Medulla oblongata (tissue), 1 donor: ENCODE data around the gene RSRC1.
A peak's percentile ranks its signal among the peaks of the same experiment; 100 is the strongest.
"Not testable (repeated sequence)": the region's sequence is repeated elsewhere in the genome, so short reads cannot be mapped to it uniquely, and the experiment has no call there.

Source experiments
- DNase-seq: peaks from one replicate; pipeline ENCODE4 v3.0.0-alpha.2; 2015; ENCODE audit errors: extremely low spot score

RSRC1 gene

DNA sequence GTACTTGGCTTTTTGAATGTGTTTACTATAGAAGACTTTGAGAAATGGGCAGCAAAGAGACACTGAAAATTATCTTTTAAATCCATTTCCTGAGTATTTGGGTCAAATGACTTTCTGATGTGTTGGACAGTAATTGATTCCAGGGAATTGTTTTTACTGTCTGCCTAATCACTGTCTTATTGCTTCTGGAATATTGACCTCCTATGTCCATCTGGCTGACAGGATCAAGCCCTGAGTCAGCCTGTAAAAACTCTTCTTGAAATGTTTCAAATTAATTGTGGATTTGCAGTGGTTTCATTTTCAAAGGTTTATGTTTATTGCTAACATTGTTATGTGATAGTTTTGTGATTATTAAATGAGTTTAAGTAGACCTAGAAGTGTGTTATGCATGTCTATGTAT lies 410.5 kb downstream of the RSRC1 start:
- DNase-seq: no peak

DNA sequence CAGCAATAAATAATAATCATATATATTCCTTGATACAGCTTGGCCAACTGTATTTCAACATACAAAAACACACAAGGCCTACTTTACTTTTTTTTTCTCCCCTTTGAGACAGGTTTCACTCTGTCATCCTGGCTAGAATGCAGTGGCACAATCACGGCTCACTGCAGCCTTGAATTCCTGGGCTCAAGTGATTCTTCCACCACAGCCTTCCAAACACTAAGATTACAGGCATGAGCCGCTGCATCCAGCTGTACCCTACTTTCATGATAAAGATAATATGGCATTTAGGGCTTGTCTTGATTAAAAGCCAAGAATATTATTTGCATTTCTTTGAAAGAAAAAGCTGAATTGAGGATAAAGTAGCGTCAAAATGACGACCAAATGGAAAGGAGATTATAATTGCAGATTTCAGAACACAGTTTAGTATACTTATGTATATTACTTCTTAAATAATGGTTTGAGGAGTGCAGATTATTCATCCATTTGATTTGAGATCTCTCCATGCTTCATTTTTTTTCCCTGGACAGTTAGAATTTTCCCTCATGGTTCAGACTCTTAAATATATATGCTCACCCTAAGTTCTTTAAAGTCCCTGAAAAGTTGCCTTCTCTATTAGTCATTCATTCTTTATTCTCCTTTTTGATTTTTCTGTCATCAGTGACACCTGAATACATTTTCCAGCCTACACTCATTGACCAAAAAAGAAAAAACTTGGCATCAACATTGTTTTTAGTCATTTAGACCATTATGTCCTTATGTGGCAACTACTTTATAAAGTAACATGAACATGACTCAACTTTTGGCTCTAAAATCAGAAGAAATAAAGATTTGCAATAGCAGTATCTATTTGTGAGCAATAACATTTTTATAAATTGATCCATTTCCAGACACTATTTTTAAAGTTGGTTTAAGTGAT lies 412.6 kb downstream of the RSRC1 start:
- DNase-seq: no peak

DNA sequence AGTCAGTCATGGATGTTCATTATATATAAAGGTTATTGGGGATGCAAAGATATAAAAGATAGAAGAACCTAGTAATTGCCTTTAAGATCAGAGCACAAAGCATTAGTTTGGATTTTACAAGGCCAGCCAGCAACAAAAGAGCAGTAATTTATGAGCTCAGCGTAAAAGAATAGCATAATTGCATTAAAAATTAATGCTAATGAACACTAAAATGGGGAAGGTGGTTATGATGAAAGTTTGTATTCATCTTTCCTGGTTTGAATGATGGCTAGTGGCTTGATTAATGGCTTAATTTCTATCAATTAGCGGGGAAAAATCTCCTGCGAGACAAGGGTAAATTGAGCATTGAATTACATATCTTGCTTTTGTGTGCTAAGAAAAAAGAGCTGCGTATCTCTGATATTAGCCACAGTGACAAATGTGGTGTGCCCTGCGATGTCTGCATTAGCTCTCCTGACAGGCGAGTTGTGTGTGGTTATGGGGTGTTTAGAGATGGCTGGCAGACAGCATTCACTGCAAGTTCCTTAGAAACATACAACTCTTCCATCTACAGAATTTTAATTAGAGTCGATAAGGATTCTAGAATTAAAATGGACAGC lies 418.3 kb downstream of the RSRC1 start:
- no peak for DNase-seq

DNA sequence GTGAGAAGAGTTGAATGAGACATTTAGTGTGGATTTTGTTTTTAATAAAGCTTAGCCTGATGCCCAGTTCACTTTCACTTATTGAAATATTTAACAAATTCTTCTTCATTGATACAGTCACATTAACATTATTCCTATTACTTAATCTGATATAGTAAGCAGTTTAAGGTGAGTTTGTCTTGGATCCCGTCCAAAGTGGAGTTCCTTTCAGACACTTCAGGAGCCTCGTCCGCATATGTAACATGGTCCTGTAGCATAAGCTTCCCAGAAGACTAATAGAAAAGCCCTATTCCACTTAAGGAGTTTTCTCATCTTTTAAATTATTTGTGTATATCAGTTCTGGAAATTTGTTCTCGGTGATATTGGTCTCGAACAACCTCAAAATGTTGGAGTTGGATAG lies 421.4 kb downstream of the RSRC1 start:
- DNase-seq: no peak

DNA sequence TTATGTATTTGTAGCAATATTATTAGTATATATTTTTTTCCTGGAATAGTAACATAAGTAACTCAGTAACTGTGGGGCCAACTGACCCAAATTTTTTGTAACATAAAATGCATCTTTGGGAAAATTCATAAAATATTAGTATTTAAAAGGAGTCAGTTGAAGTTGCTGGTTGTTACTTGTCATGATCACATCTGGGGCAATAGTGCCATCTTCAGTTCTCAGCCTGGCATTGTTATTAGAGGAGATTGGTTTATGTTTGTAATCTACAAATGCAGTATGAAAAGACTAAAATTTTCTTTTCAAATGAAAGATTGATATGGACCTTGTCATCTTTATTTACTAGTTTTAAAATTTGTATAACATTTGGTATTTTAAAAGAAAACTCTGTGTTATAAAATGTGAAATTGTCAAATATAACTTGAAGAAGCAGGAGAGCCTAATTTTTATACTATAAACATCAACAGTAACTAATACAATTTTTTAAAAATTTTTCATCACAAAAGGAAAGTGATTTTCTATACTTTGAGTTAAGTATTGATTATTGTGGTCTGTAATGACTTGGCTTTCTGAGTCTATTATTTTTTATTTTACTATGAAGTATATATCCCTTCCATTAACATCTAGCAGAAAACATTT lies 422.3 kb downstream of the RSRC1 start:
- DNase-seq: peak; percentile 61

DNA sequence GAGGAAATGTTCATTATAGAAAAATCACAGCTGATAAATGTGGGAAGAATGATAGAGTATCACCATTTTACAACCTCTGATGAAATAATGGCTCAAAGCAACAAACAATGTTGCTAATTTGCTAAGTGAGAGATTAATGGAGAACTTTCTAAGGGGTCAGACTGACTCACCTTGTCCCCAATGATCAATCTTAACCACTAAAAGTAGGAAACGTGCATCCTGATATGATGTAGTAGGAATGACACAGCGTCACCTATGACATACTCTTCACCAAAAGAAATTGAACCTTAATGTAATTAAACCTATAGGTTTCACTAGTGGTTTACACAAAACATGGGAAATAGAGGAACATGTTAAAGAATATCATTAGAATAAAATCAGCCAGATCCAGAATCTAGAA lies 426.0 kb downstream of the RSRC1 start:
- no peak for DNase-seq

DNA sequence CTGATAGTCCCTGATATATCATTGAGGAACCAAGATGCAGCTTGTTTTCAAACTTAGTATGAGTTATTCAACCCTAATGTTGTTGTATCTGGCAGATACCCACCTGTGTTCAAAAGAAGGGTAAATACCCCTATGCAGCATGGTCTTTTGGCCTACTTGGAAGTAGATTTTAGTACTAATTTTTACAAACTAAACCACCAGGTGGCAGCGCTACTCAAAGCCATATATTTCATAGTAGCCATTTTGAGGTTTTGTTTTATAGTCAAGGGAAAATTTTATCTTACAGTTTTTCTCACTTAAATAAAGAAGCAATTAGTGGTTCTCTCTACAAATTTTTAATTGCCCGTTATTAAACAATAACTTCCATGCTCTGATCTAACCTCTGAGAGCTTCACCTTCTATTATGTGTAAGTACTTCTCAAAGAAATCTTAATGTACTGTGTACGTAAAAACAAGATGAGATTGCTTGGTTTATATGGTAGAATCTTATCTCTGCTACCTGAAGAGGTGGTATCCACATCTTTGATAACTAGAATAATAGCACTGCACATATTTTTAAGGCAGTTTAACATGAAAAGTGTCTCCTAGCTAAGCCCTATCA lies 429.6 kb downstream of the RSRC1 start:
- DNase-seq: peak; percentile 50

DNA sequence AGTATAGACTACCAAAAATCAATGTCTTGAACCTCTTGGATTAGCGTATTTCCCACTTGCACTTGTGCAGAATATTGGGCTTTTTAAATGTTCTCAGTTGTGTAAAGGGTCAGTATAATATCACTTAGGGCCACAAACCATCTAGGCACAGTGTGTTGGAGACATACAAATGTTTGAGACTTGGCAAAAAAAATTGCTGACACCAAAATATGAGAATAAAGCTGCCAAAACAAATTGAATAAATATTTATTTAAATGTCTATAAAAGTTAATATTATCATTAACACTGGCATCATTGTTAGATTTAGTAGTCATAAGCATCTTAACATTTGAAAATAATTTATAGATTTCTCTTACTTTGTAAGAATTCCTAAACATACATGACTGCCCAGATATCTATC lies 430.2 kb downstream of the RSRC1 start:
- no peak for DNase-seq

DNA sequence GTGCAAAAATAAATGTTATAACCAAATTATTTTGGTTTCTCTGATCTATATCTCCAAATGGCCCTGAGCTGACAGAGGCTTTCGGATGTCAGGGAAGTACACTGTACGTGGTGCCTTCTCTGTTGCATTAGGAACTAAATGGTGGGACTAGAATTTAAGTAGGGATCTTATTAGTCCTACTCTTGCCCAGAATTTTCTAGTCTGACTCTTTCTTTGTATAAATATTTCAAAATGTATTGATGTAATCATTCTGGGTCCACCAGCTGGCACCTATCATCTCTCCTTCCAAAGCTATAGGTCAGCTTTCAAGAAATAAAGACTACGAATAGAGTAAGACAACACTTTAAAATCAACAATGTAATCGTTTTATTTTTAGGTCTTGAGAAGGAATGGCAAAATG lies 438.8 kb downstream of the RSRC1 start:
- DNase-seq: no peak

DNA sequence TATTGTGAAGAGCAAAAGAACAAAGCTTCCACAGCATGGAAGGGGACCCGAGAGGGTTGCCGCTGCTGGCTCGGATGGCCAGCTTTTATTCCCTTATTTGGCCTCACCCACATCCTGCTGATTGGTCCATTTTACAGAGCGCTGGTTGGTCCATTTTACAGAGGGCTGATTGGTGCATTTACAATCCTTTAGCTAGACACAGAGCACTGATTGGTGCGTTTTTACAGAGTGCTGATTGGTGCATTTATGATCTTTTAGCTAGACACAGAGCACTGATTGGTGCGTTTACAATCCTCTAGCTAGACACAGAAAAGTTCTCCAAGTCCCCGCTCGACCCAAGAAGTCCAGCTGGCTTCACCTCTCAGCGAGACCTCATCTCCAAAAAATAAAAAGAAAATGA lies 440.0 kb downstream of the RSRC1 start:
- DNase-seq: not testable (repeated sequence)

DNA sequence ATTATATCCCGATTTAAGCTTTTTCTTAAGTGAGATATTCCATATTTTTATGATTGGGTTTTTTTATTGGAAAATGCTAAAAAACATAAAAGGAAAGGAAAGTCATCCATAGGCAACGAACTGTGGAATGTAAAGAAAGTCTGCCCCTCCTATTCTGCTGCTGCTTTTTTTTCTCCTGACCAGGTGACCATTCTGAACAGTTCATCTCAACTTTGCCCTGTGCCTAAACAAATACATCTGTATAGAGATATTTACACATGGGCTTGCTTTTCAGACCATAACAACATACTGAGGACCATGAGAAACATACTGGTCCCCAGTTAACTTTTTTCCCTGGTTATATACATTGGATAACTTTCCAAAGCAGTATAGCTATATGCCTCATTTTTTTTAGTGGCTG lies 442.2 kb downstream of the RSRC1 start:
- no peak for DNase-seq

DNA sequence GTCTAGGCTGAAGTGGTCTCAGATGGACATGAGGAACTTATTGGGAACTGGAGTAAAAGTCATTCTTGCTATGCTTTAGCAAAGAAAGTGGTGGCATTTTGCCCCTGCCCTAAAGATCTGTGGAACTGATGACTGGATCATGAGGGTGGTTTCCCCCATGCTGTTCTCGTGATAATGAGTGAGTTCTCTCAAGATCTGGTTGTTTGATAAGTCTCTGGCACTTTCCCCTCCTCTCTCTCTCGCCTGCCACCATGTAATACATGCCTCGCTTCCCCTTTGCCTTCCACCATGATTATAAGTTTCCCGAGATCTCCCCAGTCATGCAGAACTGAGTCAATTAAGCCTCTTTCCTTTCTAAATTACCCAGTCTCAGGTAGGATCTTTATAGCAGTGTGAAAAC lies 449.6 kb downstream of the RSRC1 start:
- DNase-seq: no peak

DNA sequence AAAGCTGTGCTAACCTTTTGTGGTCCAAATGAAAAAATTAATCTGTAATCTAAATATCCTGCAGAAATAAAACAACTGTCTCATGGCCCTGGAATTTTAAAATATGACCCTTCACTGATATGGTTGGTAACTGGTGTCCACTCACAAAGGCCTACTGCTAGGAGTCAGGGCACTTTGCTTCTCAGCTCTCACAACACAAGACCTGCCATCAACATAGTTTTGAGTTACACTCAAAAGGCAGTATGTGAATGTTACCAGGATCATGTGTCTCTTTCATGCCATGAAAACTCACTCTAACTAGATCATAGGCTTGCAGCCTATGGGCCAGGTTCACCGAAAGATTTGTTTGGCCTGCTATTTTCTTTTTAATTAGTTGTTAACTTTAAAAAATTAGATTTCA lies 451.1 kb downstream of the RSRC1 start:
- no peak for DNase-seq

DNA sequence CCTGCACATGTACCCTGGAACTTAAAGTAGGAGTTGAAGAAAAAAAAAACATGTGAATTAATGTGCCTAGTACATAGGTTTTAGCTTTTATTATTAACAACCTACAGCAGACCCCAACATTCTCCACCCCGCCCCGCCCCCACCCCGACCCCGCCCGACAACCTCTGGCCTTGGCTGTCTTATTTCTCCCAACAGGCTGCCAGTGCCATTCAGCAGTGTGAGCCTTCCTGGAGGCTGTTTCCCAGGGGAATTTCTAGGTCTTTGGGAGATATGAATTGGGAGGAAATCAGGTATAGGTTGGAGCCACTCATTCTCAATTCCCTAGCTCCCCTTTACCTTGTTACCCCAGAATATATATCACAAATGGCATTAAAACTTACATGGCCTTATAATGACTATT lies 452.8 kb downstream of the RSRC1 start:
- DNase-seq: no peak

DNA sequence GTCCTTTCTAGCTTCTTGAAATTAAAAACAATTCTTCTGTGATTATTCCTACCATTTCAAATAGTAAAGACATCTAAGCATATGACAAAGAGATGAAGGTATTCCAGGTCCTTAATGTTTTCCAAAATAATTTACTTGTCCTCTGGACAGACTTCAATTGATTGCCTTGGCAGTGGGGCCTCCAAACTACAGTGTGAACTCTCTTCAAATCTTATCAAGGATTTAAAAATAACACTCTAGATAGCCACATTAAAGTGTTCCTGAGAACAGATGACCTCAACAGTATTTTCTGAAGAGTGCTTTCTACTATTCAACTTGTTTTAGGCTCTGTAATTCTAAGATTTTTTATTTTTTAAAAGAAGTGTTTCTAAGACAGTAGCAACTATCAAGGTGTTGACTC lies 453.2 kb downstream of the RSRC1 start:
- DNase-seq: no peak

DNA sequence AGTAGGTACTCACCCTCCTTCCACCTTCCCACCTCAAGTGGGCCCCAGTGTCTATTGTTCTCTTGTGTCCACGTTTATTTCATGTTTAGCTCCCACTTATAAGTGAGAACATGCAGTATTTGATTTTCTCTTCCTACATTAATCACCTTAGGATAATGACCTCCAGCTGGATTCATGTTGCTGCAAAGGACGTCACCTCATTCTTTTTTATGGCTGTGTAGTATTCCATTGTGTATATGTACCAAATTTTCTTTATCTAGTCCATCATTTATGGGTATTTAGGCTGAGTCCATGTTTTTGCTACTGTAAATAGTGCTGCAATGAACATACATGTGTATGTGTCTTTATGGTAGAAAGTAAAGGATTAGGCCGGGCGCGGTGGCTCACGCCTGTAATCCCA lies 455.2 kb downstream of the RSRC1 start:
- no peak for DNase-seq

DNA sequence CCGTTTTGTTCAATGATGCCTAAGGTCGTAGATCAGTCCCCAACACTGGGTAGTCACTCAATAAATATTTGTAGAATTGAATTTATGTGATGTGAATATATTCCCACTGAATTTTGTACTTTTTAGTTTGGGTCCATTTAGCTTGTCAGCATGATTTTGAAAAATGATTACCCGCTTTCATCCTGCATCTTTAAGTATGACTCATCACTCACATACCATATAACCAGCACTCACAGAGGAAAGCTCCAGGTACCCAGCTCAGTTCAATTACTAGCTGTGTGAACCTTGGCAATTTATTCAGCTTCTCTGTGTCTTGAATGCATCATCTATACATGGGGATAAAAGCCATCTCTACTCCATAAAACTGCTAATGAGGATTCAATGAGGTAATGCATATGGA lies 458.9 kb downstream of the RSRC1 start:
- no peak for DNase-seq

DNA sequence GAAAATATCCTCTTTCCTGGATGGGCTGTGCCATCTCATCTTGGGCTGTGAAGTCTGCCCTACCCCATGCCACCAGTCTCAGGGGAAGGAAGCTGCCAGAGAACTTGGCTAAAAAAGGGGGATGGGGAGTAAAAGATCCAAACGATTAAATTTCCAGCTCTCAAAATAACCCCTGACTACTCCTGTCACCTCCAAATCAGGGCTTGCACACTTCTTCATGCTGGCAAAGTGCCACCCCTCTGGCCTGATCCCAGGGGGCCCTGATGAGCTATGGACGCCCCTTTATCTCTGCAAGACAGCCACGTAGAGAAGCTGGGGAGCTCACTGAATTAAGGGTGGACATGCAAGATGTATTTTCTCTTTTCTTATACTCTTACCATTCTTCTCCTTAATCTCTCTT lies 459.9 kb downstream of the RSRC1 start:
- no peak for DNase-seq

DNA sequence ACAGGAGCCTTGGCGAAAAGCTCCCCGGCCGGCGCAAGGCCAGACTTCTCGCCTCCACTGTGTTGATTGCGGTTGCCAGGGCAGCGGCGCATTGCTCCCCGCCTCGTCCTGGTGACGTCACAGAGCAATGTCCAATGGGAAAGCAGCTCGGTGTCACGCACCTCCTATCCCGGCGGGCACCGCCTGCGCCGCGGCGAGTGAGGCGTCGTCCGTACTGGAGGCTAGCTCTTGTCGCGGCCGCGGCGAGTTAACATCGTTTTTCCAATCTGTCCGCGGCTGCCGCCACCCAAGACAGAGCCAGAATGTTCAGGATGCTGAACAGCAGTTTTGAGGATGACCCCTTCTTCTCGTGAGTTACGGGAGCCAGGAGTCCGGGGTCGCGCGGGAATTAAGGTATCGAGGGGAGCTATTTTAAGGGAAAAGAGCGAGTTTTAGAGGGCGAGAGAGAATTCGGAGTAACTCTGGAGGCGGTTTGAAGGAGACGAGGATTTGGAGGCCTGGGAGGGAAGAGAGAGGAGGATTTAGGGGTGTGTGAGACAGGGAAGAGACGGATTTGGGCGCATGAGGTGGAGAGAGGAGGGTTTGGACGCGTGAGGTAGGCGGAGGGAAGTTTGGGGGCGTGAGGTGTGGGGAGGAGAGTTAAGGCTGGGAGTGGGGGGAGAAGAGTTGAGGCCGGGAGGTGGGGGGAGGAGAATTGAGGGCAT lies 461.3 kb downstream of the RSRC1 start, which contains the start of gene MLF1:
Gene MLF1 (plus strand): TSS at position 196 of the 704 bp plus-strand sequence. CDS start 107 bp downstream, at position 303.
- DNase-seq: peak; percentile 98

DNA sequence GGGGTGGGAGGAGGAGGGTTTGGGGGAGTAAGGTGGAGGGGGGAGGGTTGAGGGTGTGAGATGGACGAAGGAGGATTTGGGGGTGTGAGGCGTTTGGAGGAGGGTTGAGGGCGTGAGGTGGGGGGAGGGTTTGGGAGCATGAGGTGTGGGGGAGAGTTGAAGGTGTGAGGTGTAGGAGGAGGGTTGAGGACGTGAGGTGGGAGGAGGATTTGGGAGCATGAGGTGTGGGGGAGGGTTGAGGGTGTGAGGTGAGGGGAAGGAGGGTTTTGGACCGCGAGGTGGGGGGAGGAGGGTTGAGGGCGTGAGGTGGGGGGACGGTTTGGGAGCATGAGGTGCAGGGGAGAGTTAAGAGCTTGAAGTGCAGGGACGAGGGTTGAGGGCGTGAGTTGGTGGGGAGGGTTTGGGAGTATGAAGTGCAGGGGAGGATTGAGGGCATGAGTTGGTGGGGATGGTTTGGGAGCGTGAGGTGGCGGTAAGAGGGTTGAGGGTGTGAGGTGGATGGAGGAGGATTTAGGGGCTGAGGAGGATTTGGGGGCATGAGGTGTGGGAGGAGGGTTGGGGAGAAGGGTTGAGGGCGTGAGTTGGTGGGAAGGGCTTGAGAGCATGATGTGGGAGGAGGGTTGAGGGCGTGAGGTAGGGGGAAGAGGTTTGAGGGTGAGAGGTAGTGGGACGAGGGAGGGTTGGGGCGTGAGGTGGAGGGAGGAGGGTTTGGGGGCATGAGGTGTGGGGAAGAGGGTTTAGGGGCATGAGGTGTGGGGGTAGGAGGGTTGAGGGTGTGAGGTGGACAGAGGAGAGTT lies 462.3 kb downstream of the RSRC1 start:
- DNase-seq: no peak

DNA sequence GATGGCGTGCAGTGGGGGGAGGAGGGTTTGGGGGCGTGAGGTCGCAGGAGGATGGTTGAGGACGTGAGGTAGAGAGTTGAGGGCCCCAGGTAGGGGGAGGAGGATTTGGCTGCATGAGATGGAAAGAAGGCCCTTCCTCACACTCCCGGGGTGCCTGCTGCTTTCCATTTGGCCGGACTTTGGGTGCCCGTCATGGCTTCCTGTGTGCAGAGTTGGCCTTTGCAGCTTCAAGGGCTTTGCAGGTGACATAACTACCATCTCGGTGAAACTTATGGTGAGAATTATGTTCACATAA lies 462.8 kb downstream of the RSRC1 start:
- no peak for DNase-seq
